ENCODE results near the gene ZNF385A.

The ZNF385A gene, protein sequence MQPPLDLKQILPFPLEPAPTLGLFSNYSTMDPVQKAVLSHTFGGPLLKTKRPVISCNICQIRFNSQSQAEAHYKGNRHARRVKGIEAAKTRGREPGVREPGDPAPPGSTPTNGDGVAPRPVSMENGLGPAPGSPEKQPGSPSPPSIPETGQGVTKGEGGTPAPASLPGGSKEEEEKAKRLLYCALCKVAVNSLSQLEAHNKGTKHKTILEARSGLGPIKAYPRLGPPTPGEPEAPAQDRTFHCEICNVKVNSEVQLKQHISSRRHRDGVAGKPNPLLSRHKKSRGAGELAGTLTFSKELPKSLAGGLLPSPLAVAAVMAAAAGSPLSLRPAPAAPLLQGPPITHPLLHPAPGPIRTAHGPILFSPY

DNA sequence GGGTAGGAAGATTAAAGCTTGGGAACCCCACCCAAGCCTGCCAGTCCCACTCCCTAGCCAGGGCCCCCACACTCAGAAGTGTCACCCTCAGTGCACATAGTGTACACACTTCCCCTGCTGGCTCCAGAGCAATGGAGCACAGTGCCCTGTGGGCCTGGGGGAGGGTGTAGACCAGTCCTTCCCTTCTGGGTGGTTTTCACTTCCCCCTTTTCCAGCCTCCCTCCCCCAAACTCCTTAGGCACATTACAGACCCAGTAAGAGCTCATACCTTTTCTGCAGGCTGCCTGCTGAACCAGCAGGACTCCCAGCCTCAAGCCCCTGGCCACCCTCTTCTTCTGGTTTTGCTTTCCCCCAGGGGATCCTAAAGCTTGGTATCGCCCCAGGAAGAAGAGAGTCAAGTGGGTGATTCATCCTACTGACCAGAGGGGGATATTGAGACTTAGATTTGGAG lies at the start of gene ZNF385A:
ZNF385A (minus strand) TSS at position 143 of the 451 bp plus-strand sequence. CDS start 219 bp downstream, outside the sequence.
- no peak for DNase-seq

DNA sequence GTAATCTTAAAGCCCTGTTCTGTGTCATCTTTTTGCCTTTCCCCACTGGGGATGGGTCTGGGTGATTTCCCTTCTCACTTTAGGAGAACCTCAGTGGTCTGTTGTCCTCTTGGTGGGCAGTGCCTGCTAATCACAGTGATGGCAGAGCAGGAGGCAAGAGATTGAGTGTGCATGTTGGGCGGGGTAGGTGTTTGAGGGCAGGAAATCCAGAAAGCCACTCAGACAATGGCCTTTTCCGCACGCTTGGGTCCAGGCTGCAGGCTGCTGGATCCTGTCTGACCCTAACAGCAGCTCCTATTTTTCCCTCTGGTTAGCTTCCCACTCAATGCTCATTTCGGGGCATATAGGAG lies 48.3 kb upstream of the ZNF385A start:
- DNase-seq = no peak

DNA sequence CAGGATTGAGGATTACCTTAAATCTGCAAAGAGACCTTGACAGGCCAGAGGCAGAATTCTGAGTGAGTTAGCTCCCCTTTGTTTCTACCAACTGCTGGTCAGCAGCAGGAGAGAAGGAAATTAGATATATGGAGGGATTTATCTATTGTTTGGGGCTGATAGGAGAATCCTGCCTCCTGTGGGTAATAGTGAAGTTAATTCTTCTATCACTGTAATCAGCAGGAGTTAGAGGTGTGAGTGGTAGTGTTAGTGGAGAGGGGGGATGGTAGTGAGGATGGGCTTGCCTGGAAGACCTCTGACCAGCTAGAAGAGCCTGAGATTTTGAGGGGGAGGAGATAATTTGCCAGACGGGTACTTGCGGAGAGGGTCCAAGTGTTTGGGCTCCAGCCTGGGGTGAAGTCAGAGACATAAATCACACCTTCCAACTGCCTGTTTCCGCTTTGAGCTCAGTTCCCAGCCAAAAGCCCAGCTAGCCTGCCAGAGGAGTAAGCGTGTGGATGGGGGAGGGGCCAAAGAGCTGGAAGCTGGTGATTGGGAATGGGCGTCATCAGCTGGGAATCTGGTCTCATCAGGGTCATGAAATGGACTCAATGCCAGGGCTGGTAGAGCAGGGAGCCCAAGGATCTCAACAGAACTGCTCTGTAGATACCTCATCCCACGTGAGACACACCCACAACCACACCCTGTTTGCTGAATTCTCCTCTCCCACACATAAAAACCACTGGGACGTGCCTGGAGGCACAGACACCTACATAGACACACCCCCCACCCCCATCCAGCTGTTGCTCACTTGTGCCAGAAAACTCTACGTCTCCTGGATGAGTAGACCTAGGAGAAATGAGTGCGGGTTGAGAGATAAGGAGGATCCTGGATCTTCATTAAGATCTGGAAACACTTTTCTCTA lies 47.6 kb upstream of the ZNF385A start:
- no peak for DNase-seq

DNA sequence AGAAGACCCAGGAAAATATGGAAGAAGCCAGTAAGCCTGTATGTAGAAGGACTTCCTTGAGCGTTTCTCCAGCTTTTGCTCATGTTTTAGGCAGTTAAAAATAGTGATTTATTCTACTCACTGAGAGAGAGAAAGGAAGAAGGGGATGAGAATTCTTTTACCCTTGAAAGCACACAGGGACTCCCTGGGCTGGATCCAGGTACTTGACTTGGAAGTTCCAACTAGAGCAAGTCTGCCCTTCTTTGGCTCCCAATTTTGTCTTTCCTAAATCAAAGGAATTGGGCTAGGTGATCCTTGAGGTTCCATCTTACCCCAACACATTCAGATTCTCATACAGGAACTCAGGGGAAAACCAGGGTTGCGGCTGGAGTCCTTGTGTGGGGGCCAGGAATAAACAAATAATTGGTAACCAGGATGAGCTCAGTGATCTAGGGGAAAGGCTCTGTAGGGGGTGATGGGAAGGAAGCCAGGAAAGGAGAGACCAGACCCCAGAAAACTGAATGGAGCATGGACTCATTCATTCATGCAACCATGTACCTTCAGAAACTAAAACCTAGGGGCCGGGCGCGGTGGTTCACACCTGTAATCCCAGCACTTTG lies 46.0 kb upstream of the ZNF385A start:
- no peak for DNase-seq

DNA sequence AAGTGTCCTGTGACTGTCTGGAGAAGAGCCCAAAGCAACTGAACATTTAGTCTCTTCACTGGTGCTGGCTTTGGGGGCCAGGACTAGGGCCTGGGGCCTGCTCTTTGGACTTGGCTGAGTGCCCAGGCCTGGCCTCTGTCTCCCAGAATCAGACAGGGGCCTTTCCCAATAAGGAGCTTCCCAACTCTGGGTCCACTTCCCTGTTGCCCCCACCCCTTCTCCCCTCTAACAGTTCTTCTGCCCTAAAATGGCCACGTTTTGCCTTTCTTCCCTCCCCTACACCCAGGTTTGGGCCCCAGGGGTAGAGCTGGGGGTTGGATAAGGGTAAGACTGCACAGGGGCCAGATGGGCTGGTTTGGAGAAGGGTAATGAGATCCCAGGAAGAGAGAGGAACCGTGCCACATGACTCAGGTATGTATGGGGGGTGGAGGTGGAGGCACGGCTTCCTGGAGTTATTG lies 44.5 kb upstream of the ZNF385A start:
- DNase-seq = no peak

DNA sequence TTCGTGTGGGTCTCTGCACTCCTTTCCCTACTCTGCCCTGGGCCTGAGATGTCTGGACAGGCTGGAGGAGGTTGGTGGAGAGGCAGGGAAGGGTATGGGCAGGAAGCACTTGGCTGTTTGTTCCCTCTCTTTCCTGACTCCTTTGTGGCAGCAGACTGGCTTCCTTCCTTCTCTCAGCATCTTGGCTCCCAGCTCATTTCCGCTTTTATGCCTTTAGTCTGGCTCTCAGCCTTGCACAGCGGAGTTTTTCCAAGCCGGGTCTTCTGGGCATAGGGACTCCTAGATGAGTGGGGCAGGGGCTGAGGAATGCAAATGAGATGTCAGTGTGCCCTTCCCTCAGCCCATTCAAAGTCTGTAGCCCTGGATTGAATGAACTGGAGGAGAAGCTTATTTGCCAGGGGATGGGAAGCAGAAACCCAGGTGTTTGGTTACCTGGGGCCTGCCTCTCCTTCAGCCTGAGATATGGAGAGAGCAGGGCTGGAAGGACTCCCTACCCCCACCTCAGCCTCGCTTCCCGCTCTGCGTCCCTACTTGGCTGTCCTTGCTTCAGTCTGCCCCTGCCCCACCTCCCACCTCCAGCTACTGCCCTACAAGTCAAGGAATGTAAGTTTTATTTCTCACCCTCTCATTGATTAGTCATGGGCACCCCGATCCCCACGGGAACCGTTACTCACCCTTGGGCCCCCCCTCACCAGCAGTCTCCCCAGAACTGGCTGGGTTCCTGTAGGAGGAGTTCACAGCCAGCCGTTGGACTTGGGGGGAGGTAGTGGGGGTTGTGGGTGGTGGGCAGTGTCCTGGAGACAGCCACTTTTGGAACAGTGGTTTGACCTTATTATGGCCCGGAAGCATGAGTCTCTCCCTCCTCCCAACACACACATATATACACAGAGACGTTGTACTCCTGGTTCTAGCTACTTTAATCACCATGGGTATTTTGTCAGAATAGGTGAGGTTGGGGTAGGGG lies 43.8 kb upstream of the ZNF385A start:
- DNase-seq = no peak

DNA sequence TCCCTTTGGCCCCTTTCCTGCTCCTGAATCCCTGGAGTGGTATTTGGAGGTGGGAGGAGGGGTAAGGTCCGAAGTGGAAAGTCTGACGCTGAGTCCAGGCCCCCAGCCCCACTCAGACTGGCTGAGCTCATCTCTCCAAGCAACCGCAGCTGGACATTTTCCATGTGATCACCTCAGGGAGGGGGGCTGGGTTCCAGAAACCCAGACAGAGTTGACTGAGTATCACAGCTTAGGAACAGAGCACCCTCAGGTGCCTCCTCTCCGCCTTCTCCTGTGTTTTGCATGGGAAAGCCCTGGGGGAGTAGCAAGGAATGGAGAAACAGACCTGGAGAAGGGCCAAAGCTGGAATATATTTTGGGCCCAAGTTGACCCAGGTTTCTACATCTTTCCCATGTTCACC lies 42.6 kb upstream of the ZNF385A start:
- DNase-seq = no peak

DNA sequence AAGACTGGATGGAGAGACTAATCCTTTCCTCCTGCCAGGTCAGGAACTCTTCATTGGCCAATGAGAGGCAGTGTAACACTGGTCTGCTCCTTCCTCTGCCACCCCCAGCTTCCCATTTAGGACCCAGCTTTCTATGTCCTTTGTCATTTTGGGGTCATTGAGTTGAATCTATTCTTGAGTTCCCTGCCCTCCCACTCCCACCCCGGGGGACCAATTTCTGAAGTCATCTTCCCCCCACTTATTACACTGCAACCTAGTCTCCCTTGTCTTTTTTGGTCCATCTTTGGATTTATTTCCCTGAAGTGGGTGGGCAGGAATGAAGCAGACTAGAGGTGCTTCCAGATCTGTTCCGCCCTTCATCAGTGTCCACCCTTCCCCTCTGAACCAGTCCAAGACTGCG lies 42.2 kb upstream of the ZNF385A start:
- no peak for DNase-seq

DNA sequence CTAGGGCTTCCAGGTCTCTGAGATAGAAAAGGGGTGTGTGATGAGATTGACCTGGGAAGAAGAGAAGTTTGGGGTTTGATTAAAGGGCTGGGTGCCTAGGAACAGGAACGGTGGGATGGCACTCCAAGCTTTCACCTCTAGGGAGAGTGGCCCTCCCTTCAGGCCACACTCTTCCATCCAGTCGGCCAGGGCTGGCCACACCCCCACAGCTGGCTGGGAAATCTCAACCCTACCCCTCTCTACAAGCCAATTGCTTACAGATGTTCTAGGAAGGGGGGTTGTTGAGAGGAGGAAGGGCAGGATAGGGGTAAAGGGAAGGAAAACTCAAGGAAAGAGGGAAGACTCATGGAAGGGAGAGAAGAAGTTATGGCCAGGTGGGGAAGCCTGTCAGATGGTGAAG lies 41.2 kb upstream of the ZNF385A start:
- DNase-seq = no peak

DNA sequence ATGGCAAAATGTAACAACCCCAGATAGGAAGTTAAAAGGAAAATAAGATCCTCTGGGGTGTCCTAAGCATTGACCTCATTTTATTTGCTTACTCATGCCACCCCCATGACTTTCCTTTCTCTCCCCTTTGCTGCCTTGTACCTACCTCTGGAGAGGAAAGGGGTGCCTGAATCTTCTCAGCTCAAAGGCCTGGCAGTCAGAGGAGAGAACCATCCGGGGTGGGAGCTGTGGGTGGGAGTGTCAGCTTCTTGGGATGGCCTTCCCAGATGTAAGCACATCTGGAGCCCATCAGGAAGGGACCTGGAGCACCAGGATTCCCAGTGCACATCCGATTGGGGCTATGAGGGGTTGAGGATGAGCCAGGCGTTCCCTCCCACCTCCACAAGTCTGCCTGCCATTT lies 39.7 kb upstream of the ZNF385A start:
- no peak for DNase-seq

DNA sequence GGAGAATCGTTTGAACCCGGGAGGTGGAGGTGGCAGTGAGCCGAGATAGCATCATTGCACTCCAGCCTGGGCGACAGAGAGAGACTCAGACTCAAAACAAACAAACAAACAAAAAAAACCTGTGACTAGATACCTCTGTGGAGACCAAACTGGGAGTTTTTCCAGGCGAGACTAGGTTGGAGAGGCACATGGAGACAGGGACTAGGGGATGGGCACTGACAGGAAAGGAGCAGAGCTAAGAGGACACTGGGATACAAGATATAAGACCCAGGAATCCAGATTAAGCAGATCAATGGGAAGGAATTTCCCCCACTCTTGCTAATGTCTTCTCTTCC lies 39.2 kb upstream of the ZNF385A start:
- no peak for DNase-seq

DNA sequence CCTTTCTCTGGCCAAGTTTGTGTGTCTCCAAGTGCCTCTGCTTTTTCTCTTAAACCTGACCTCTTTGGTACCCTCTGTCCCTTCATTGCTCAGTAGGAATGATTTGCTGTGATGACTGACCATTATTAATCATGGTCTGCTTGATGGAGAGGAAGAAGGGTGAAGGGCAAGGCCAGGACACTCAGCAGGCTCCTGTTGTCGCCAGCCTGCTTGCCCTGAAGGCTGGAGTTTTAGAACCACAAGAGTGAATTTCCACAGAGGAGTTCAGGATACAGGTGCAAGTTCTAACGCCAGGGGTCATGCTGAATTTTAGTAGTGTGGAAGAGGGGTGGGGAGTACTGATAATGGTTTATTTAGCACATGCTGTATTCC lies 37.3 kb upstream of the ZNF385A start:
- DNase-seq = no peak

DNA sequence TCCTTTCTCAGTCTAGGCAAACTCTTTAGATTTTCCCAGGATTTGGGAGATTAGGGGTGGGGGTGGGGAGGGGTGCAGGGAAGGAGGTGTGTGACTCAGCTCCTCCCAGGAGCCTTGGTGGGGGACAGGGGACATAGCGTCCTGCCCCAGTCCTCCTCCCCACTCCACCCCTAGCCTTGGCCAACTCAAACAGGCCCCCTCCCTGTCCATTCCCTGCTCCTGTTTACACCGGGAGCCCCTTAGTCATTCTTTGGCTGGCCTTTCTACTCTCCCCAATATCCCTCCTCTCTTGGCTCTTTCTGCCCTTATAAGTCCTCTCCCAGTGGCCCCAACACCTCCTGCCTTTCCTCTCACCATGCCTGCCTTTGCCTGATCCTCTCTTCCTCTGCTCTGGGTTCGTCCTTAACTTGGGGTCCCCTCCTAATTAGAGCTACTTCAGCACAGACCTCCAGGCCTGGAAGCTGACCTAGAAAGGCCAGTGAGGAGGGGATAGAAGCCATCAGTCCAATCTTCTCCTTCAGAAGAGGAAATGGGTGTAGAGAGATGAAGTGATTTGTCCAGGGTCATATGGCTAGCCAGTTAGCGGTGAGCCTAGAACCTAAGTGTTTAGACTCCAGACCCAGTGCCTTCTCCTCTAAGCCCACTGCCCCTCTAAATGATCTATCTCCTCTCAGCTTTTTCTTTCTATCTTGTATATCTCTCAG lies 36.8 kb upstream of the ZNF385A start:
- no peak for DNase-seq

DNA sequence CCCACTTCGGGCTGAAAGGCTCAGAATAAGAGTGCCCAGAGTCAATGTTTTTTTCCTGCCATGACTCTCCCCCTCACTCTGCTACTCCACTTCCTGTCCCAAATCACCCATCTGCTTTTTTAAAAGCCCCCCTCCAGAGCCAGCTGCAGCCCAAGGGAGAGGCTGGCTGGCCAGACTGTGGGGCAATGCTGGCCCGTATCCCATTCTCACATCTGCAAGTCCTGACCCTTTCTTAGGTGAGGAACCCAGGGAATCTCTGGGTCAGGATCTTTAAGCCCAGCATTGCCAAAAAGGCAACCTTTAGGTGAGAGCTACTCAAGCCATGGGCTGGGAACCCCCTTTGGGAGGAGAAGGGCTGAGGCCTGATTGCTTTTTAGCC lies 36.2 kb upstream of the ZNF385A start:
- DNase-seq = no peak

DNA sequence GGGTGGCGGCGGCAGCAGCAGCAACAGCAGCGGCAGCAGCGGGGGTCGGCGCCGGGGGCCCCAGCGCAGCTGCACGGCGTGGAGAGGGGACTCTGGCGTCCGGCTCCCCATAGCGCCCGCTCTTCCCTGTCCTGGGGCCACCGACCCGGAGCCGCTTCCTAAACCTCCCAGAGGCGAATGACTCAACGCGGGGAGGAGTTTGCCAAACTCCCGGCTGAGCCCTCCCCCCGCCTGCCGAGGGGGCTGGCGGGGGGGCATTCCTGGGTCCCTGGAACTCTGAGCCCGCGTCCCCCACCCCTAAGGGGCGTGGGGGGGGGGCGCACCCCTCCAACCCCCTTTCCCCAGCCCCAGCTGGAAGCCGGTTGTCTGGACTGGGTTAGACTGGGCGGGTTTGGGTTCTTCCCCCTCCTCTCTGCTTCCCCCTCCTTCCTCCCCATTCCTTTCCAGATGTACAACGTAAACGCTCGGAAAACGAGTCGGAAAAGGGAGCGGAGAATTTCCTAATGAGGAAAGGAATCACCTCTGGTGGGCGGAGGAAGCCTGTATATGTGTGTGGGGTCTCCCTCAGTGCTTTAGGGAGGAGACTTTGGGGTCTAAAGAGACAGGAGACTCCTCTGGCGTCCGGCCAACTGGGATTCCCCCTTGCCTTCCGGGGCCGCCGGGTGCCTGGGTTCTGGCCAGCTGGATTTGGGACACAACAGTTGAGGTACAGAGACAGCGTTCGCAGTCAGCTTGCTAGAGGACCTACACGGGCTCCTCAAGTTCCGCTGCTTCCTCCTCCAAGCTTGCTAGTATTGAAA lies 34.8 kb upstream of the ZNF385A start, which contains the start of gene ITGA5:
ITGA5 (minus strand) TSS at position 179 of the 800 bp plus-strand sequence; CDS start at position 111, 68 bp downstream.
- no peak for DNase-seq

DNA sequence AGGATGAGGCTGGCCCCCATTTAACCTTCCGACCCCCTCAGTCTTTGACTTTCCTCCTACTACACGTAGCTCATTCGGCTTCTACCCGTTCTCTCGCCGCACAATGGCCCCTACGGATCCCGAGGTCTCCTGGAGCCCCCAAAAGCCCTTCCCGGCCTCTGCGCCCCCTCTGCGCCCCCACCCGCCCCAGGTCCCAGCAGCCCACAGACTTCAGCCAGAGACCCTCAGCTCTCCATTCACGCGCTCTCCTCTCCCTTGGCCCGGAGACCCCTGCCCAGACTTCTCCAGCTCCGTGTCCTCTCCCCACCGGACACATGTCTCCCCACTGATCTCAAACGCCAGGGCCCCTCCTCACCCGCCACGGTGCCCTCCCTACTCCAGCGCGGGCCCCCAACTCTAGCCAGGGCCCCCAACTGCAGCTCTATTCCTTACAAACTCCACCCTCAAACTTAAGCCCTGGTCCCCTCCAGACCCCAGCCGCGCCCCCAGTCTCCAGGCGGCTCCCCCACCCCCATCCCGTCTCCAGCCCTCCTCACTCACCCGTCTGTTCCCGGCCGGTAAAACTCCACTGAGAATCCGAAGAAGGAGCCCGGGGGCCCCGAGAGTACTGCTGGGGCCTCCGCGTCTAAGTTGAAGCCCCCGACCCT lies 34.0 kb upstream of the ZNF385A start:
- no peak for DNase-seq

DNA sequence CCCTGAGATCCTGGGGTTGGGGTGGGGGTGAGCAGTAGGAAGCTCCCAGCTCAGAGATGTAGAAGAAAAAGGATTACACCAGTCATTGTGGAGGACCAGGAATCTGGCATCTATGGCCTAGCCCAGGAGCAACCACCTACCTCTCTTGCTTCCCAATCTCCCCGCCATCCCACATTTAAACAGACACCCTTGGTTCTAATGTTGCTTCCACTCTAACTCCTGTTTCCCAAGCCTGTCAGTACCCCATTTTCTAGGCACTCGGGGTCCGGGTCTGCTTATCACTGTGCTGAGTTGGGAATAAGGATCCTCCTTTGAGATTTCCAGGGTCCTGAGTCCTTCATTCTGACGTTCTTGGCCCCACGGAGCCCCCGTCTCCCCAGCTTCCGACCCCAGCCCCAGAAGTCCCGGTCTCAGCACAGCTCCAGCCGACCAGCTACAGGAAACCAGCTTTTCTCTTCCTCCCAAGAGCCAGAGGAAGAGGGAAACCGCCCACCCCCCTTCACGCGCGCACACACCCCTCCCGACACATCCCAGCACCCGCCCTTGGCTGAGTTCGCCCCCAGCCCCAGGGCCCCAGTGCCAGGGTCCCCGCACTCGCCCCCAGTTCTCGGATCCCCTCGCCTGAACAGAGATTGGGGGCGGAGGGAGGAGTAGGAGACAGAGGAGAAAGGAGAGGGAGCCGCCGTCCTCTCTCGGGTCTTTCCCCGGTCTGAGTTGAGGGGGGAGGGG lies 33.3 kb upstream of the ZNF385A start:
- DNase-seq = no peak

DNA sequence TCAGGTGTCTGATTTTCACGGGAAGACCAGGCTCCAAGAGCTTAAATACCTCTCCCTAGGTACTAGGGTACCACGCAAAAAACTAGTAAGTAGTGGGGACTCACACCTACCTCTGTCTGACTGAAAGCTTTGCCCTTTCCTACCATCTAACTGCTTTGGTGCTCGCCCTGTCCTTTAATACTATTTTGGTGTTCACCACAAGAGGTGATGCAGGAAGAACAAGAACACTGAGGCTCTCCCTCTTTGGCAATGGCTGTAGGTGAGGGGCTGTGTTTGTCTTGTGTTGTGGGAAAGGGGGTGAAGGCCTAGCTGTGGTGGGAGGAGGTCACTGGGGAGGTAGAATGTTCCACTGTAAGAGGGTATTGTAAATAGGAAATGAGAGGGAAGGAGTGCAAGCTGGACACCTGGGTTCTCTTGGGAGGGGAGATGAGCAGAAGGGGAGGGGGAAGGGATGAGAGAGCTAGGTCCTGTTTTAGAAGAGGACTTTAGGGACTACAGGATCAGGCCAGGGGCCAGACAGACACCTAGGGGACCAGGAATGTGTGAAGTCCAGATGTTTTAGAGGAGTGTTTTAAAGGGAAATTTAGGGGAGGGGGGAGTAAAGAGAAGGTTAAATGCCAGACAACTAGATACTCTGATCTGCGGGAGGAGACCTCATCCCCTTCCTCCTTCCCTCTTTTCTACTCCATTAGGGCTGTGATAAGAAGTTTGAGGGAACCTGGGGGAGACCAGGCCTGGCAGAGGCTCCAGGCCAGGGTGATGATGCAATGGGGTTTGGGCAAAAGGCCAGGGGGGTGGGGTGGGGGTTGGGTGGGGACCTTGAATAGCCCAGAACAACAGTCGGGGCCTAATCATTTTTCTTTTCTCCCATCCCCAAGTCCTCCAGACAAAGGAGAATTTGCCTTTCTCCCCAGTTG lies 32.4 kb upstream of the ZNF385A start:
- no peak for DNase-seq

All from NCI-H1105 treated with DMSO at 0.1 percent for 48 hours (cell line).